Measurements from ENCODE around the gene TSPAN14. TPM values are rescaled to one million over a fixed set of nuclear protein-coding genes. Genes with fewer than 3 reads are reported as not detected.

The TSPAN14 gene
- total RNA-seq, 1 experiment from 2014 or later = 46.9 TPM

GRCh38 chr10:80485946-80486764 lies 32.0 kb downstream of the TSPAN14 start:
- no peaks in the 10 kb centered on the region for H3K9me3 Mint-ChIP-seq (ENCODE audit: unreplicated experiment)
- no peak for DNase-seq (ENCODE audit: unreplicated experiment)
- H3K36me3 Mint-ChIP-seq (ENCODE audit: insufficient read depth, unreplicated experiment) = peaks cover 39% of the 10 kb centered on the region
- no peaks in the 10 kb centered on the region for H3K27me3 Mint-ChIP-seq (ENCODE audit: insufficient read depth, unreplicated experiment)
- no peak overlapping the region for H3K4me3 Mint-ChIP-seq (ENCODE audit: unreplicated experiment)
- TF ChIP-seq CTCF (IDR thresholded peaks at IDR 0.05; ENCODE audit: unreplicated experiment) = no peak
- ChIA-PET CTCF (interaction anchor here (0.6 to 7.4 kb wide), 5 partner anchors 8 to 110 kb away, joined by 3 to 36 read pairs (median 4); no protein-coding TSS in a partner anchor), POLR2A (interaction anchor here (0.9 to 3.3 kb wide), 3 partner anchors 11 to 14 kb away, joined by 3 to 28 read pairs (median 4); no protein-coding TSS in a partner anchor)
- H3K4me1 Mint-ChIP-seq (ENCODE audit: insufficient read depth, unreplicated experiment) = peaks cover 37% of the 10 kb centered on the region
- intact Hi-C loops (cut with micrococcal nuclease) = no loop called here
- no peak overlapping the region for H3K27ac Mint-ChIP-seq (ENCODE audit: low read depth, unreplicated experiment)
- BruUV-seq (replicated peaks) = no TSS peak

- Mint-ChIP-seq H3K4me1 (ENCODE audit: insufficient read depth, unreplicated experiment) (peaks cover 45% of the 10 kb centered on the region), H3K27ac (ENCODE audit: low read depth, unreplicated experiment) (no peak overlapping the region), H3K4me3 (ENCODE audit: unreplicated experiment) (no peak overlapping the region), H3K27me3 (ENCODE audit: insufficient read depth, unreplicated experiment) (no peaks in the 10 kb centered on the region), H3K9me3 (ENCODE audit: unreplicated experiment) (no peaks in the 10 kb centered on the region), H3K36me3 (ENCODE audit: insufficient read depth, unreplicated experiment) (peaks cover 40% of the 10 kb centered on the region)
- no peak for TF ChIP-seq CTCF (IDR thresholded peaks at IDR 0.05; ENCODE audit: unreplicated experiment)
- no peak for DNase-seq (ENCODE audit: unreplicated experiment)
- BruUV-seq (replicated peaks) = no TSS peak
- CTCF ChIA-PET = interaction anchor here (0.7 to 7.4 kb wide), 9 partner anchors 9 to 329 kb away, joined by 3 to 36 read pairs (median 3); no protein-coding TSS in a partner anchor
- POLR2A ChIA-PET = interaction anchor here (0.9 to 1.4 kb wide), 2 partner anchors 12 to 14 kb away, joined by 3 to 4 read pairs; no protein-coding TSS in a partner anchor
- intact Hi-C loops (cut with micrococcal nuclease) = no loop called here
These were observed 32.8 kb downstream of the TSPAN14 start for GRCh38 chr10:80486785-80487420.

- H3K4me3 Mint-ChIP-seq (ENCODE audit: unreplicated experiment) = no peak overlapping the region
- ChIA-PET CTCF (interaction anchor here (0.7 to 7.4 kb wide), 7 partner anchors 15 to 330 kb away, joined by 3 to 36 read pairs (median 3); no protein-coding TSS in a partner anchor), POLR2A (interaction anchor here (0.9 to 1.4 kb wide), 2 partner anchors 12 to 15 kb away, joined by 3 to 4 read pairs; no protein-coding TSS in a partner anchor)
- H3K36me3 Mint-ChIP-seq (ENCODE audit: insufficient read depth, unreplicated experiment) = peaks cover 45% of the 10 kb centered on the region
- no peak for DNase-seq (ENCODE audit: unreplicated experiment)
- intact Hi-C loops (cut with micrococcal nuclease) = no loop called here
- no peaks in the 10 kb centered on the region for H3K27me3 Mint-ChIP-seq (ENCODE audit: insufficient read depth, unreplicated experiment)
- H3K9me3 Mint-ChIP-seq (ENCODE audit: unreplicated experiment) = no peaks in the 10 kb centered on the region
- BruUV-seq (replicated peaks) = no TSS peak
- H3K4me1 Mint-ChIP-seq (ENCODE audit: insufficient read depth, unreplicated experiment) = peaks cover 45% of the 10 kb centered on the region
- peak overlapping the region; percentile 31 for H3K27ac Mint-ChIP-seq (ENCODE audit: low read depth, unreplicated experiment)
- TF ChIP-seq CTCF (IDR thresholded peaks at IDR 0.05; ENCODE audit: unreplicated experiment) = no peak
These were observed 33.3 kb downstream of the TSPAN14 start for GRCh38 chr10:80487421-80487785.
